Natural killer cell (primary cell): ENCODE results near the gene PSTK. TPM values are rescaled to one million over a fixed set of nuclear protein-coding genes. Genes with fewer than 3 reads are reported as not detected.

Source experiments
- ATAC-seq, 3 donors: fragments of 150-1000 bp in 2 of 3; fragments of 200-7000 bp in 1 of 3; cut with Tn5 transposase; 1 replicate in 1 of 3; 2 replicates in 2 of 3; pipeline ENCODE4 v1.10.0; 2021; ENCODE audit warnings: mild to moderate bottlenecking in 2 of 3, moderate library complexity in 2 of 3
- DNase-seq, 2 donors: peaks; one replicate each; pipeline versions ENCODE4 v3.0.0 to v3.0.0-alpha.2; 2013 to 2021; ENCODE audit warnings: mixed read lengths in 1 of 2
- H3K27ac ChIP-seq: one replicate; pipeline ENCODE4 v1.5.1; 2013; ENCODE audit warnings: mild to moderate bottlenecking, low read length
- H3K27me3 ChIP-seq: one replicate; pipeline ENCODE4 v1.6.1; 2013; ENCODE audit warnings: low read length; ENCODE audit not compliant: control insufficient read depth, insufficient read depth
- H3K36me3 ChIP-seq: one replicate; pipeline ENCODE4 v1.6.1; 2013; ENCODE audit warnings: low read length; ENCODE audit not compliant: control insufficient read depth, insufficient read depth
- H3K4me1 ChIP-seq: one replicate; pipeline ENCODE4 v1.6.1; 2013; ENCODE audit warnings: low read length; ENCODE audit not compliant: control insufficient read depth, insufficient read depth
- H3K4me3 ChIP-seq: one replicate; pipeline ENCODE4 v1.5.1; 2013; ENCODE audit warnings: low read length
- H3K9me3 ChIP-seq: one replicate; pipeline ENCODE4 v1.6.1; 2013; ENCODE audit warnings: low read length; ENCODE audit not compliant: control insufficient read depth, insufficient read depth
- H3K27ac Mint-ChIP-seq, 2 donors: one replicate each; pipeline ENCODE4 v1.8.0; 2022; ENCODE audit warnings: mild to moderate bottlenecking in 2 of 2, mixed read lengths in 2 of 2, moderate library complexity in 1 of 2
- H3K27me3 Mint-ChIP-seq, 2 donors: one replicate each; pipeline ENCODE4 v1.8.0; 2022; ENCODE audit warnings: low read depth in 2 of 2, mixed read lengths in 2 of 2
- H3K36me3 Mint-ChIP-seq: one replicate; pipeline ENCODE4 v1.8.0; 2022; ENCODE audit warnings: mixed read lengths
- H3K4me1 Mint-ChIP-seq, 2 donors: one replicate each; pipeline ENCODE4 v1.8.0; 2022; ENCODE audit warnings: mixed read lengths in 2 of 2
- H3K4me3 Mint-ChIP-seq: one replicate; pipeline ENCODE4 v1.8.0; 2022; ENCODE audit warnings: mild to moderate bottlenecking, moderate library complexity, mixed read lengths
- H3K9me3 Mint-ChIP-seq, 2 donors: one replicate each; pipeline ENCODE4 v1.8.0; 2022; ENCODE audit warnings: mixed read lengths in 2 of 2
- CTCF ChIP-seq: fragments of 200-600 bp; IDR thresholded peaks from one replicate; pipeline ENCODE4 v1.8.0; 2022; ENCODE audit warnings: antibody characterized with exemption
- WGBS: methylation state at CpG from one replicate; pipeline ENCODE4 v1.1.7; 2013; ENCODE audit warnings: missing lambda C conversion rate; ENCODE audit not compliant: insufficient coverage; 5-methylcytosine and 5-hydroxymethylcytosine counted together
- intact Hi-C: fragments of 100-400 bp; cut with micrococcal nuclease; formaldehyde crosslinking; loops from one replicate; pipeline ENCODE4 v1.14.2; 2022
- total RNA-seq, 4 donors: library from RNA; stranded (reverse); fragments of 120-200 nt in 1 of 4; gene quantifications; one replicate each; pipeline versions ENCODE4 v1.2.3 to v1.2.4, GENCODE V29; 2013 to 2022

The PSTK gene
- total RNA-seq, 3 donors from 2014 or later (not counting 1 experiment from before 2014, with no cell fraction given): 10.6 to 13.8 (median 13.7) TPM

- Histone ChIP-seq H3K4me3 (no peak overlapping the region), H3K27me3 (no peaks in the 10 kb centered on the region), H3K9me3 (no peaks in the 10 kb centered on the region), H3K27ac (no peak overlapping the region), H3K4me1 (no peaks in the 10 kb centered on the region), H3K36me3 (no peaks in the 10 kb centered on the region)
- Mint-ChIP-seq H3K36me3 (peaks cover 33% of the 10 kb centered on the region), H3K27ac (no peak overlapping the region), H3K9me3 (peaks cover 3 to 17% of the 10 kb centered on the region in 2 donors), H3K27me3 (peaks cover 39 to 69% of the 10 kb centered on the region in 2 donors), H3K4me3 (no peak overlapping the region), H3K4me1 (no peaks in the 10 kb centered on the region)
- intact Hi-C loops: no loop called here
- ATAC-seq (no peak), DNase-seq (no peak)
- no peak for TF ChIP-seq CTCF
Observed at GRCh38 chr10:122966879-122967278, 13.3 kb upstream of the PSTK start.

GRCh38 chr10:122968698-122969097 lies 11.5 kb upstream of the PSTK start:
- no peaks in the 10 kb centered on the region for H3K27me3 ChIP-seq

GRCh38 chr10:122974023-122974422 lies 6.2 kb upstream of the PSTK start:
- no peak for TF ChIP-seq CTCF
- intact Hi-C loops: no loop called here
- DNase-seq (no peak), ATAC-seq (no peak)
- Mint-ChIP-seq H3K36me3 (no peaks in the 10 kb centered on the region), H3K27me3 (peaks cover 32 to 35% of the 10 kb centered on the region in 2 donors), H3K4me3 (no peak overlapping the region), H3K9me3 (no peaks in the 10 kb centered on the region), H3K4me1 (no peaks in the 10 kb centered on the region), H3K27ac (no peak overlapping the region)
- WGBS: 95% methylated on average over 5 of the region's 5 CpGs
- Histone ChIP-seq H3K27me3 (peaks cover 3% of the 10 kb centered on the region), H3K36me3 (no peaks in the 10 kb centered on the region), H3K4me1 (no peaks in the 10 kb centered on the region), H3K27ac (no peak overlapping the region), H3K9me3 (no peaks in the 10 kb centered on the region), H3K4me3 (no peak overlapping the region)

More at GRCh38 chr10:122968698-122969097, 11.5 kb upstream of the PSTK start:
- ATAC-seq: no peak
- 81% methylated on average over 3 of the region's 3 CpGs for WGBS
- Mint-ChIP-seq H3K27me3 (peaks cover 35 to 60% of the 10 kb centered on the region in 2 donors), H3K4me1 (no peaks in the 10 kb centered on the region), H3K4me3 (no peak overlapping the region), H3K27ac (no peak overlapping the region), H3K36me3 (peaks cover 33% of the 10 kb centered on the region), H3K9me3 (peaks cover 3 to 17% of the 10 kb centered on the region in 2 donors)
- no peak for DNase-seq
- Histone ChIP-seq H3K9me3 (no peaks in the 10 kb centered on the region), H3K36me3 (no peaks in the 10 kb centered on the region), H3K27ac (no peak overlapping the region), H3K4me1 (no peaks in the 10 kb centered on the region), H3K4me3 (no peak overlapping the region)
- TF ChIP-seq CTCF: no peak
- intact Hi-C loops: no loop called here

- Mint-ChIP-seq H3K4me3 (no peak overlapping the region), H3K27me3 (peaks cover 32 to 35% of the 10 kb centered on the region in 2 donors), H3K27ac (no peak overlapping the region), H3K36me3 (no peaks in the 10 kb centered on the region), H3K4me1 (peaks cover 0 to under 1% of the 10 kb centered on the region in 2 donors), H3K9me3 (no peaks in the 10 kb centered on the region)
- H3K36me3 ChIP-seq: no peaks in the 10 kb centered on the region
- H3K4me1 ChIP-seq: peaks cover 3% of the 10 kb centered on the region
- intact Hi-C loops: no loop called here
- no peak overlapping the region for H3K4me3 ChIP-seq
- no peaks in the 10 kb centered on the region for H3K9me3 ChIP-seq
- no peak overlapping the region for H3K27ac ChIP-seq
- 85% methylated on average over 3 of the region's 3 CpGs for WGBS
- ATAC-seq: no peak
- peaks cover 3% of the 10 kb centered on the region for H3K27me3 ChIP-seq
- no peak for TF ChIP-seq CTCF
- DNase-seq: no peak
Observed at GRCh38 chr10:122974543-122975064, 5.6 kb upstream of the PSTK start.
